Endothelial cell of umbilical vein (primary cell): ENCODE results near the gene IWS1. TPM values are rescaled to one million over a fixed set of nuclear protein-coding genes. Genes with fewer than 3 reads are reported as not detected.

ENCODE experiments used
- BruUV-seq: library from RNA; stranded (reverse); fragments of 400-500 nt; replicated peaks from 2 replicates; lab custom pipeline; 2021; lab: Mats Ljungman, UMichigan
- CTCF ChIA-PET: fragments of 300-600, 350-600 bp; sonication (Branson Sonifier 250); formaldehyde crosslinking; loops from one replicate; lab custom pipeline; 2021; ENCODE audit warnings: antibody characterized with exemption, inconsistent platforms; lab: Charles Lee
- POLR2A ChIA-PET: fragments of 300-600, 350-600 bp; sonication (Branson Sonifier 250); formaldehyde crosslinking; loops from one replicate; lab custom pipeline; 2021; ENCODE audit warnings: antibody characterized with exemption, inconsistent platforms; lab: Charles Lee
- DNase-seq: peaks from one replicate; pipeline ENCODE4 v3.0.0-alpha.2; 2011; ENCODE audit warnings: low read depth, low spot score
- FAIRE-seq: peaks from 2 replicates; lab custom pipeline; 2011; peaks lifted over from hg19 to GRCh38; lab: Jason Lieb, UNC
- H2AFZ ChIP-seq: 2 replicates; pipeline ENCODE4 v1.6.0; 2012; ENCODE audit warnings: low read depth, low read length, control low read depth, inconsistent platforms
- H3K27ac ChIP-seq: 2 replicates; pipeline ENCODE4 v1.5.1; 2011; ENCODE audit warnings: low read depth, mild to moderate bottlenecking, control low read depth, low read length, moderate library complexity; ENCODE audit not compliant: insufficient read depth
- H3K27me3 ChIP-seq, 2 experiments: 2 replicates each; pipeline versions ENCODE4 v1.6.0 to v1.6.1; 2011; ENCODE audit warnings: low read length in 2 of 2, mixed read lengths in 1 of 2; ENCODE audit not compliant: control insufficient read depth in 2 of 2, insufficient read depth in 2 of 2
- H3K36me3 ChIP-seq, 2 experiments: 2 replicates in 1 of 2; 3 replicates in 1 of 2; pipeline ENCODE4 v1.5.1; 2011; ENCODE audit warnings: low read length in 2 of 2, mild to moderate bottlenecking in 1 of 2, moderate library complexity in 1 of 2; ENCODE audit not compliant: control insufficient read depth in 2 of 2, insufficient read depth in 2 of 2; ENCODE audit errors: extremely low read depth in 1 of 2
- H3K4me1 ChIP-seq: 3 replicates; pipeline ENCODE4 v1.5.1; 2011; ENCODE audit warnings: mild to moderate bottlenecking, low read length; ENCODE audit not compliant: control insufficient read depth, insufficient read depth; ENCODE audit errors: extremely low read depth
- H3K4me2 ChIP-seq: 2 replicates; pipeline ENCODE4 v1.6.1; 2011; ENCODE audit warnings: low read length, control low read depth, mixed read lengths; ENCODE audit not compliant: insufficient read depth
- H3K4me3 ChIP-seq, 3 experiments: fragments of 200-600 bp in 1 of 3; sonication (generic), shearing (Covaris generic) in 1 of 3; replicated peaks in 1 of 3; 2 replicates each; pipeline ENCODE4 v1.5.1; 2011 to 2016; ENCODE audit warnings: control low read depth in 3 of 3, low read length in 3 of 3, mild to moderate bottlenecking in 2 of 3, inconsistent platforms in 1 of 3, low read depth in 1 of 3, moderate library complexity in 1 of 3; ENCODE audit not compliant: insufficient read depth in 1 of 3
- H3K79me2 ChIP-seq: 2 replicates; pipeline ENCODE4 v1.6.0; 2012; ENCODE audit warnings: low read length, inconsistent platforms; ENCODE audit not compliant: control insufficient read depth, insufficient read depth
- H3K9ac ChIP-seq: replicated peaks from 2 replicates; pipeline ENCODE3; 2011; ENCODE audit warnings: low read length, control low read depth; ENCODE audit not compliant: insufficient read depth; ENCODE audit errors: extremely low read depth
- H3K9me1 ChIP-seq: replicated peaks from 3 replicates; pipeline ENCODE4 v1.6.0; 2011; ENCODE audit warnings: mild to moderate bottlenecking, low read length; ENCODE audit not compliant: control insufficient read depth, insufficient read depth; ENCODE audit errors: extremely low read depth
- H3K9me3 ChIP-seq: replicated peaks from 2 replicates; pipeline ENCODE4 v1.5.1; 2012; ENCODE audit warnings: low read length, inconsistent platforms; ENCODE audit not compliant: control insufficient read depth, insufficient read depth
- H4K20me1 ChIP-seq: replicated peaks from 2 replicates; pipeline ENCODE3; 2011; ENCODE audit warnings: mild to moderate bottlenecking, low read length; ENCODE audit not compliant: control insufficient read depth, insufficient read depth; ENCODE audit errors: extremely low read depth
- CTCF ChIP-seq, 2 donors: IDR thresholded peaks; 1 replicate in 1 of 2; 2 replicates in 1 of 2; pipeline ENCODE4 v1.5.1; 2011; ENCODE audit warnings: low read length in 2 of 2, mild to moderate bottlenecking in 2 of 2, moderate library complexity in 2 of 2, control low read depth in 1 of 2, inconsistent platforms in 1 of 2, low read depth in 1 of 2; ENCODE audit not compliant: insufficient read depth in 1 of 2; ENCODE audit errors: extremely low read depth in 1 of 2
- EZH2 ChIP-seq: IDR thresholded peaks from 2 replicates; pipeline ENCODE4 v1.6.1; 2012; ENCODE audit warnings: borderline replicate concordance, low read depth, mild to moderate bottlenecking, moderate library complexity, low read length, inconsistent platforms; ENCODE audit not compliant: severe bottlenecking
- FOS ChIP-seq: IDR thresholded peaks from 2 replicates; pipeline ENCODE4 v1.6.1; 2011; ENCODE audit warnings: mild to moderate bottlenecking, low read length, moderate library complexity, borderline replicate concordance; ENCODE audit not compliant: insufficient read depth
- GATA2 ChIP-seq: IDR thresholded peaks from 2 replicates; pipeline ENCODE4 v1.7.0; 2011; ENCODE audit warnings: low read depth, mild to moderate bottlenecking, moderate library complexity, mixed read lengths, low read length; ENCODE audit not compliant: insufficient read length, insufficient read depth
- JUN ChIP-seq: IDR thresholded peaks from 2 replicates; pipeline ENCODE4 v1.6.1; 2011; ENCODE audit warnings: borderline replicate concordance, low read depth; ENCODE audit not compliant: insufficient read length, insufficient read depth
- MAX ChIP-seq: IDR thresholded peaks from 2 replicates; pipeline ENCODE4 v1.6.1; 2011; ENCODE audit not compliant: insufficient read depth, insufficient read length
- MYC ChIP-seq: IDR thresholded peaks from one replicate; pipeline ENCODE4 v1.6.1; 2011; ENCODE audit warnings: mild to moderate bottlenecking, low read depth, low read length
- POLR2A ChIP-seq: IDR thresholded peaks from 2 replicates; pipeline ENCODE4 v1.6.1; 2012; ENCODE audit warnings: low read depth, mild to moderate bottlenecking, control low read depth, low read length
- POLR2AphosphoS5 ChIP-seq: IDR thresholded peaks from 2 replicates; pipeline ENCODE4 v1.6.1; 2012; ENCODE audit warnings: low read depth, mild to moderate bottlenecking, control low read depth, low read length, moderate library complexity; ENCODE audit not compliant: insufficient read depth
- dilution Hi-C: fragments of 300-500 bp; cut with MboI; formaldehyde crosslinking; loops from one replicate; pipeline ENCODE4 v1.15.0; 2019; ENCODE audit warnings: low sequenced_read_pairs; ENCODE audit not compliant: extremely low pct_ligation_motif_present
- intact Hi-C: fragments of 100-400 bp; cut with micrococcal nuclease; formaldehyde crosslinking; loops from one replicate; pipeline ENCODE4 v1.10.0; 2022
- polyA plus RNA-seq, 4 experiments: library from polyadenylated mRNA; depleted of rRNA in 3 of 4; stranded (reverse) in 3 of 4; unstranded in 1 of 4; fragments of >200 nt; gene quantifications; 2 replicates each; pipeline versions ENCODE4 v1.2.1 to v1.2.3, GENCODE V29; 2011 to 2012; ENCODE audit warnings: missing spikeins in 1 of 4
- total RNA-seq: library from RNA; stranded (reverse); gene quantifications from 2 replicates; pipeline ENCODE4 v1.2.3, GENCODE V29; 2021

IWS1 gene
- total and polyA plus RNA-seq, 2 donors (not counting 3 experiments of a cell fraction or from before 2014, with no cell fraction given), result 14.7 to 51.0 TPM

GRCh38 chr2:127455566-127456493, 70.5 kb downstream of the IWS1 start:
- no TSS peak for BruUV-seq
- no peak for FAIRE-seq
- Histone ChIP-seq H3K27ac (no peak overlapping the region), H2AFZ (no peak overlapping the region), H3K9ac (no peak overlapping the region), H3K9me3 (no peaks in the 10 kb centered on the region), H3K9me1 (no peaks in the 10 kb centered on the region), H3K36me3 (no peaks in the 10 kb centered on the region), H3K4me1 (no peaks in the 10 kb centered on the region), H3K27me3 (no peaks in the 10 kb centered on the region), H3K4me2 (no peak overlapping the region), H3K4me3 (no peak overlapping the region), H3K79me2 (no peaks in the 10 kb centered on the region), H4K20me1 (no peaks in the 10 kb centered on the region)
- intact Hi-C loops (no loop called here), dilution Hi-C loops (no loop called here)
- POLR2A ChIA-PET, result no interaction called here
- CTCF ChIA-PET, result interaction anchor here (1.2 kb wide), 1 partner anchor 9 kb away, joined by 3 read pairs; no protein-coding TSS in a partner anchor
- no peak for DNase-seq
- no peak for TF ChIP-seq POLR2A
- TF ChIP-seq POLR2AphosphoS5, result no peak
- TF ChIP-seq GATA2, result no peak
- TF ChIP-seq MAX, result no peak
- no peak for TF ChIP-seq FOS
- no peak for TF ChIP-seq JUN
- no peak for TF ChIP-seq CTCF (IDR thresholded peaks at IDR 0.05; ENCODE audit: extremely low read depth in 1 of 2, insufficient read depth in 1 of 2, low read depth in 1 of 2, low read length in 2 of 2)
- TF ChIP-seq EZH2, result no peak
- no peak for TF ChIP-seq MYC
